GM06990 (cell line): ENCODE data around the gene RCOR1.

Experiments
- DNase-seq: peaks from one replicate; pipeline ENCODE4 v3.0.0-alpha.2; 2011; ENCODE audit not compliant: insufficient read length; ENCODE audit errors: extremely low read depth
- H3K27me3 ChIP-seq: replicated peaks from 2 replicates; pipeline ENCODE4 v1.6.0; 2011; ENCODE audit warnings: low read length; ENCODE audit not compliant: control insufficient read depth, insufficient read depth
- H3K36me3 ChIP-seq: 2 replicates; pipeline ENCODE4 v1.5.1; 2011; ENCODE audit warnings: low read length; ENCODE audit not compliant: control insufficient read depth, insufficient read depth
- H3K4me3 ChIP-seq: replicated peaks from 2 replicates; pipeline ENCODE4 v1.5.1; 2011; ENCODE audit warnings: low read depth, mild to moderate bottlenecking, control low read depth, low read length
- TF ChIP-seq, protein P1 (sequence below): IDR thresholded peaks from 2 replicates; pipeline ENCODE4 v1.5.1; 2011; ENCODE audit warnings: low read length, control low read depth, mild to moderate bottlenecking, inconsistent platforms; ENCODE audit not compliant: insufficient read depth, poor library complexity, severe bottlenecking

RCOR1 gene

DNA sequence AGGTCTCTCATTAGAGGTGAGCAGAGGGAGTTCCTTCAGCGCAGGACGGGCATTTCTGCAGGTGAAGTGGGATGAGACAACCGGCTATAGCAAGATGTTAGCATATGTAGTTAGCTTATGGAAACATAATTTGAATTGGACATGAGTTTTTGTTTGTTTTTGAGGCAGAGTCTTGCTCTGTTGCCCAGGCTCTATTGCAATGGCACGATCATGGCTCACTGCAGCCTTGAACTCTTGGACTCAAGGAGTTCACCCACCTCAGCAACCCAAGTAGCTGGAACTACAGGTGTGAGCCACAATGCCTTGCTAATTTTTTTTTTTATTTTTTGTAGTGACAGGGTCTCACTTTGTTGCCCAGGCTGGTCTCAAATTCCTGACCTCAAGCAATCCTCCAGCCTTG is 69.2 kb downstream of the RCOR1 start:
- no peaks in the 10 kb centered on the region for H3K36me3 ChIP-seq
- TF ChIP-seq, protein P1, sequence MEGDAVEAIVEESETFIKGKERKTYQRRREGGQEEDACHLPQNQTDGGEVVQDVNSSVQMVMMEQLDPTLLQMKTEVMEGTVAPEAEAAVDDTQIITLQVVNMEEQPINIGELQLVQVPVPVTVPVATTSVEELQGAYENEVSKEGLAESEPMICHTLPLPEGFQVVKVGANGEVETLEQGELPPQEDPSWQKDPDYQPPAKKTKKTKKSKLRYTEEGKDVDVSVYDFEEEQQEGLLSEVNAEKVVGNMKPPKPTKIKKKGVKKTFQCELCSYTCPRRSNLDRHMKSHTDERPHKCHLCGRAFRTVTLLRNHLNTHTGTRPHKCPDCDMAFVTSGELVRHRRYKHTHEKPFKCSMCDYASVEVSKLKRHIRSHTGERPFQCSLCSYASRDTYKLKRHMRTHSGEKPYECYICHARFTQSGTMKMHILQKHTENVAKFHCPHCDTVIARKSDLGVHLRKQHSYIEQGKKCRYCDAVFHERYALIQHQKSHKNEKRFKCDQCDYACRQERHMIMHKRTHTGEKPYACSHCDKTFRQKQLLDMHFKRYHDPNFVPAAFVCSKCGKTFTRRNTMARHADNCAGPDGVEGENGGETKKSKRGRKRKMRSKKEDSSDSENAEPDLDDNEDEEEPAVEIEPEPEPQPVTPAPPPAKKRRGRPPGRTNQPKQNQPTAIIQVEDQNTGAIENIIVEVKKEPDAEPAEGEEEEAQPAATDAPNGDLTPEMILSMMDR = no peak
- H3K4me3 ChIP-seq = no peak overlapping the region
- no peak for DNase-seq
- no peaks in the 10 kb centered on the region for H3K27me3 ChIP-seq

DNA sequence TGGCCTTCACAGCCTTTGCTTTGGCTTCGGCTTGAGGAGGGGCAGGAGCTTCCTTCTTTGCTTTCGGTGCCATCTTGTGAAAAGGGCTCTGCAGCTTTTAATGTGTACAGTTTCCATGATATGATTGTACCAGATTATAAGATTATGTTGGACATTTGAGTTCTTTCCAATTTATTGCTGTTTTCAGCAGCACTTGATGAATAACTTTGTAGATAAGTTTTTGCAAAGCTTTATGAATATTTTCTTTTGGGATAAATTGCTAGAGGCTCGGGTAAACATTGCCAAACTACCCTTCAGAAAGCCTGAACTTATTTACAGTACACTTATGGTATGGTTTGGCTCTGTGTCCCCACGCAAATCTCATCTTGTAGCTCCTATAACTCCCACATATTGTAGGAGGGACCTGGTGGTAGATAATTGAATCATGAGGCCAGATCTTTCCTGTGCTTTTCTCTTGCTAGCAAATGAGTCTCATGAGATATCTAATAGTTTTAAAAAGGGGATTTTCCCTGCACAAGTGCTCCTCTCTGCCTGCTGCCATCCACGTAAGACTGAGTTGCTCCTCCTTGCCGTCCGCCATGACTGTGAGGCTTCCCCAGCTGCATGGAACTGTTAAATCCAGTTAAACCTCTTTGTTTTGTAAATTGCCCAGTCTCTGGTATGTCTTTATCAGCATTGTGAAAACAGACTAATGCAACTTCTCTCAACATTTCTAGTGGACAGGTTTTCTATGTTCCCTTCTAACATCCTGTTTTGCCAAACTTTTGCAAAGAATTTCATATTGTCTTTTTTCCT is 70.4 kb downstream of the RCOR1 start:
- DNase-seq = no peak
- Histone ChIP-seq H3K4me3 (no peak overlapping the region), H3K36me3 (no peaks in the 10 kb centered on the region), H3K27me3 (no peaks in the 10 kb centered on the region)
- TF ChIP-seq, protein P1 = no peak

DNA sequence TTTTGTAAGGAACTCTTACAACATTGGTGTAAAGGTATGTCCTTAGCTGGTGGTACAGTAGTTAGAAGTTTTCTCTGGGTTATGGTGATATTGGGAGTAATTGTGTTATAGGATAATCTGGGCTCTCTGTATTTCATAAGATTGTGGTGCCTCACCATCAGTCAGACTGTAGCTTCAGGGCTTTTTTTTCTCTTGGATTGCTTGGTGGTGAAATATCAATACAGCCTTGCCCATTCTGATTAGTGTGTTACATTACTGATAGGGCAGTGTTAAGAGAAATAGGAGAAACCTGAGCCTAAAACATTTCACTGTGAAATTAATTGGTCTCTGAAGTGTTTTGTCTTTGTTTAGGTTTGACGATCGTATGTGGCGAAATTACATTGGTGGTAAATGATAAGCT is 71.0 kb downstream of the RCOR1 start:
- H3K36me3 ChIP-seq = no peaks in the 10 kb centered on the region
- TF ChIP-seq, protein P1 = no peak
- H3K27me3 ChIP-seq = no peaks in the 10 kb centered on the region
- no peak for DNase-seq
- H3K4me3 ChIP-seq = no peak overlapping the region

DNA sequence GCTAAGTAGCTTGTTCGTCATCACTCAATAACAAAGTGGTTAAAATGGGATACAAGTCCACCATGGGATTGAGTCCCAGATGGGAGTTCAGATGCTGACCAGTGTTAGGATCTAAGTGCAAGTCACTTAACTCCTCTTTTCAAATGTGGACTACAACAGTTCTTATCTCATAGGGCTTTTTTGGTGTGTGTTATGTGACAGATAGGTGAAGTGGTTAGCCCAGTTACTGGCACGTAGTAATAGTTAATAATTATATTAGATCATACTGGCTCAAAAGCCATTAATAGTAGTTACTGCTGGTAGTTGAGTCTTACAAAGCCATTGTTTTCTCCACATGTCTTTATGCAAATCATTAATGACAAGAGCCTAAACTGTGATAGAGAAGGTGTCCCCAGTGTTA is 73.2 kb downstream of the RCOR1 start:
- no peak overlapping the region for H3K4me3 ChIP-seq
- DNase-seq = no peak
- H3K36me3 ChIP-seq = no peaks in the 10 kb centered on the region
- H3K27me3 ChIP-seq = no peaks in the 10 kb centered on the region
- TF ChIP-seq, protein P1 = no peak

DNA sequence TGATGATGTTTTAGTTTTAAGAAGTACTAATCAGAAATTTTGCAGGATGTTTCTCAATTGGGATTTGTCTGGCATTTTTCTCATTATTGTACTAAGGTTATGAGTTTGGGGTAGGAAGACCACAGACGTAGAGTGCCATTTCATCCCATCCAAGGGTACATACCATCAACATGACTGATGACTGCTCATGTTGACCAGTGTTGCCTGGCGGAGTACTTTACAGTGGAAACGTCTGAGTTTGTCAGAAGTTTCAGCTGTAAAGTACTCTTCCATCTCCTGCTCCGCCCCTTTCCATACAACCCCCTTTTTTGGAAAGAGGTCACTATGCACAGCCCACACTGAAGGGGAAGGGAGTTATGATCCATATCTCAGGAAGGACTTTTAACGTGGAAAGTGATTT is 74.2 kb downstream of the RCOR1 start:
- TF ChIP-seq, protein P1 = no peak
- Histone ChIP-seq H3K27me3 (no peaks in the 10 kb centered on the region), H3K4me3 (no peak overlapping the region), H3K36me3 (no peaks in the 10 kb centered on the region)
- no peak for DNase-seq
